Measurements from ENCODE around the gene RHOF. TPM values are rescaled to one million over a fixed set of nuclear protein-coding genes. Genes with fewer than 3 reads are reported as not detected.
A peak's percentile ranks its signal among the peaks of the same experiment; 100 is the strongest.

The RHOF gene
- total RNA-seq (ENCODE audit: low replicate concordance): 10.9 and 13.1 TPM in 2 replicates

GRCh38 chr12:121793440-121793837 lies at the start of gene RHOF:
Gene RHOF (minus strand): TSS chr12:121793688. CDS start chr12:121793633, 55 bp downstream.
- no peak for DNase-seq (ENCODE audit: low read depth)
- TF ChIP-seq, protein P1, sequence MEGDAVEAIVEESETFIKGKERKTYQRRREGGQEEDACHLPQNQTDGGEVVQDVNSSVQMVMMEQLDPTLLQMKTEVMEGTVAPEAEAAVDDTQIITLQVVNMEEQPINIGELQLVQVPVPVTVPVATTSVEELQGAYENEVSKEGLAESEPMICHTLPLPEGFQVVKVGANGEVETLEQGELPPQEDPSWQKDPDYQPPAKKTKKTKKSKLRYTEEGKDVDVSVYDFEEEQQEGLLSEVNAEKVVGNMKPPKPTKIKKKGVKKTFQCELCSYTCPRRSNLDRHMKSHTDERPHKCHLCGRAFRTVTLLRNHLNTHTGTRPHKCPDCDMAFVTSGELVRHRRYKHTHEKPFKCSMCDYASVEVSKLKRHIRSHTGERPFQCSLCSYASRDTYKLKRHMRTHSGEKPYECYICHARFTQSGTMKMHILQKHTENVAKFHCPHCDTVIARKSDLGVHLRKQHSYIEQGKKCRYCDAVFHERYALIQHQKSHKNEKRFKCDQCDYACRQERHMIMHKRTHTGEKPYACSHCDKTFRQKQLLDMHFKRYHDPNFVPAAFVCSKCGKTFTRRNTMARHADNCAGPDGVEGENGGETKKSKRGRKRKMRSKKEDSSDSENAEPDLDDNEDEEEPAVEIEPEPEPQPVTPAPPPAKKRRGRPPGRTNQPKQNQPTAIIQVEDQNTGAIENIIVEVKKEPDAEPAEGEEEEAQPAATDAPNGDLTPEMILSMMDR (IDR thresholded peaks at IDR 0.05; ENCODE audit: insufficient read depth, low read length): no peak
- H3K4me3 ChIP-seq (ENCODE audit: low read depth, low read length): peak within 1 kb of the TSS; percentile 64

DNA sequence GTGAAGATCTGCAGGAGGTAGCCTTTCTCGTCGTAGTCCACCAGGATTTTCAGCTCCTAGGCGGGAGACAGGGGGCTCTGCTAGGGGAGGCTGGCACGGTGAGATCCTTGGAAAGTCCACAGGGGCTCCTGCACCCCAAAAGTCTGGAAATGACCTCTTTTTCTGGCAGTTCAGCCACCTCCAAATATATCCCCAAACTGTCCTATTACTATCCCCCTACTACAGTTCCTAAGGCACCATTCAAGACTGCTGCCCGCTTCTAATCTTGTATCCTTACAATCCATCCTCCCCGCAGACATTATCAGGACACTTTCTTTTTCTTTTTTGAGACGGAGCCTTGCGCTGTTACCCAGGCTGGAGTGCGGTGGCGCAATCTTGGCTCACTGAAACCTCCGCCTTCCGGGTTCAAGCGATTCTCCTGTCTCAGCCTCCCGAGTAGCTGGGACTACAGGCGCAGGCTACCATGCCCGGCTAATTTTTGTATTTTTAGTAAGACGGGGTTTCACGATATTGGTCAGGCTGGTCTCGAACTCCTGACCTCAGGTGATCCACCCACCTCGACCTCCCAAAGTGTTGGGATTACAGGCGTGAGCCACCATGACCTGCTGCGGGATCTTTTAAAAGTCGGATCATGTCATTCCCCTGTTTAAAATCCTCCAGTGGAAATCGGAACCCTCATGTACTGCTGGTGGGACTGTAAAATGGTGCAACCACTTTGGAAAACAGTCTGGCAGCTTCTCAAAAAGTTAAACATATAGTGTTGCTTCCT lies 46.7 kb upstream of the RHOF start:
- TF ChIP-seq, protein P1 (IDR thresholded peaks at IDR 0.05; ENCODE audit: insufficient read depth, low read length): no peak

GRCh38 chr12:121839106-121839992 lies 45.9 kb upstream of the RHOF start:
- TF ChIP-seq, protein P1 (IDR thresholded peaks at IDR 0.05; ENCODE audit: insufficient read depth, low read length): peak; percentile 55
- peak; percentile 97 for DNase-seq (ENCODE audit: low read depth)
- H3K4me3 ChIP-seq (ENCODE audit: low read depth, low read length): peak overlapping the region; percentile 70

More for the DNA sequence above, 46.7 kb upstream of the RHOF start:
- no peak for DNase-seq (ENCODE audit: low read depth)
- H3K4me3 ChIP-seq (ENCODE audit: low read depth, low read length): peak overlapping the region; percentile 70

DNA sequence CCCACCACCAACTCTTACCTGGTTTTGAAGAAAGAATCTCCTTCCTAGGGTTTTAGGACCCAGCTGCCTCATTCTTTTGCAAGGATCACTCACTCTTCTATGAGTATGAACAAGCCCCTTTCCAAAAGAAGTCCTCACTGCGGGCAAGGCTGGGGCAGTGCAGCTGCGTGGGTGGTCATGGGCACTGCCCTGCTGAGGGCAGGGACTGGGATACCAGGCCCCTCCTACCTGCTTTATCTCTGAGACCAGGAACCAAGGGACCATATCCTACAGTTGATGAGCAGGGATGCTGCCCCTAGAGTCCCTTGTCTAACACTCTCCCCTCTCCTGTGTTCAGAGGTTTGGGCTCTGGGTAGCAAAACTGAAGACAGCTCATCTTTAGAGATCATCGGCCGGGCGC lies 44.6 kb upstream of the RHOF start:
- H3K4me3 ChIP-seq (ENCODE audit: low read depth, low read length): no peak overlapping the region
- DNase-seq (ENCODE audit: low read depth): no peak
- TF ChIP-seq, protein P1 (IDR thresholded peaks at IDR 0.05; ENCODE audit: insufficient read depth, low read length): no peak

DNA sequence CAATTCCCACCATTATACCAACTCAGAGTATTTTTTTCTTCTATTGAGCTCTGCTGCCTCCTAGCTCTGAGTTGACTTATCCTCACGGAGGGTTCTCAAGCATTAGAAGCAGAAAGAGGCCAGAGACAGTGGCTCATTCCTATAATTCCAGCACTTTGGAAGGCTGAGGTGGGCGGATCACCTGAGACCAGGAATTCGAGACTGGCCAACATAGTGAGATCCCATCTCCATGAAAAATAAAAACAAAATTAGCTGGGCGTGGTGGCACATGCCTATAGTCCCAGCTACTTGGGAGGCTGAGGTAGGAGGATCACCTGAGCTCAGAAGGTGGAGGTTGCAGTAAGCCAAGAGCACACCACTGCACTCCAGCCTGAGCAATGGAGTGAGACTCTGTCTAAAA lies 44.2 kb upstream of the RHOF start:
- no peak overlapping the region for H3K4me3 ChIP-seq (ENCODE audit: low read depth, low read length)
- DNase-seq (ENCODE audit: low read depth): no peak
- TF ChIP-seq, protein P1 (IDR thresholded peaks at IDR 0.05; ENCODE audit: insufficient read depth, low read length): peak; percentile 16

- no peak overlapping the region for H3K4me3 ChIP-seq (ENCODE audit: low read depth, low read length)
- TF ChIP-seq, protein P1 (IDR thresholded peaks at IDR 0.05; ENCODE audit: insufficient read depth, low read length): no peak
- no peak for DNase-seq (ENCODE audit: low read depth)
Observed at GRCh38 chr12:121831571-121832245, 38.2 kb upstream of the RHOF start.

All from fibroblast of the aortic adventitia (primary cell).